ENCODE measurements around the gene MAB21L3.

DNA sequence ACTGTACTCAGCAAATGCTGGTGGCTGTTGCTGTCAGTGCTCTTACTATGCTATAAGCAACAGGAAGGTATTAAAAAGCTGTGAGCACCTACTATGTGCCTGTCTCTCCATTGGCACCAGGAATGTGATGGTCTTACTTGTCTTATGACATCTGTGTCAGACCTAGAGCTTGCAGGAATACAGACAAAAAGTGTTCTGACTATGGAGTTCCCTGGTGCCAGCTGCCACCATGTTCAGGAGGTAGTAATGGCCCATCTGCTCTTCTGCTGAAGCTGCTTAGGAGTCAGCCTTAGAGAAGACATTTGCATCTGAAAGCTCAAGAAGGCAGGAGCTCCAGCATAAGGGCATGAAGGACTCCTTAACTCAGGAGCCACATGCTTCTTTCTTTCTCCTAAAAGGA is 52.3 kb downstream of the MAB21L3 start:
- TF ChIP-seq CTCF (IDR thresholded peaks at IDR 0.05) (no peak), ZFX (IDR thresholded peaks at IDR 0.05; ENCODE audit: borderline replicate concordance) (no peak)

Data from 22Rv1 (cell line).